Measurements from ENCODE around the gene C12orf56.

- TF ChIP-seq CTCF (conservative IDR thresholded peaks at IDR 0.05) (no peak), EZH2 (IDR thresholded peaks at IDR 0.05; ENCODE audit: low read depth) (no peak)
These were observed 43.4 kb upstream of the C12orf56 start for GRCh38 chr12:64433915-64434314.
